Measurements from ENCODE around the gene CSNK2A3. TPM values are rescaled to one million over a fixed set of nuclear protein-coding genes. Genes with fewer than 3 reads are reported as not detected.
A peak's percentile ranks its signal among the peaks of the same experiment; 100 is the strongest.

CSNK2A3 gene
- total RNA-seq, 3 donors from 2014 or later: 1.0 to 2.6 (median 1.3) TPM

- TF ChIP-seq POLR2AphosphoS5 (IDR thresholded peaks at IDR 0.05) (no peak), CTCF (IDR thresholded peaks at IDR 0.05) (no peak), POLR2A (IDR thresholded peaks at IDR 0.05) (no peak)
- DNase-seq (ENCODE audit: low spot score in 2 of 2): no peak
- Histone ChIP-seq H3K27ac (peak overlapping the region; percentile 1 to 78), H3K36me3 (no peaks in the 10 kb centered on the region), H3K9me3 (no peaks in the 10 kb centered on the region), H3K4me3 (no peak overlapping the region), H3K4me1 (no peaks in the 10 kb centered on the region), H3K27me3 (no peaks in the 10 kb centered on the region)
- intact Hi-C loops (cut with DNase I; ENCODE audit: low total_unique reads): no loop called here
Observed at GRCh38 chr11:11397036-11397415, 44.0 kb upstream of the CSNK2A3 start.

DNA sequence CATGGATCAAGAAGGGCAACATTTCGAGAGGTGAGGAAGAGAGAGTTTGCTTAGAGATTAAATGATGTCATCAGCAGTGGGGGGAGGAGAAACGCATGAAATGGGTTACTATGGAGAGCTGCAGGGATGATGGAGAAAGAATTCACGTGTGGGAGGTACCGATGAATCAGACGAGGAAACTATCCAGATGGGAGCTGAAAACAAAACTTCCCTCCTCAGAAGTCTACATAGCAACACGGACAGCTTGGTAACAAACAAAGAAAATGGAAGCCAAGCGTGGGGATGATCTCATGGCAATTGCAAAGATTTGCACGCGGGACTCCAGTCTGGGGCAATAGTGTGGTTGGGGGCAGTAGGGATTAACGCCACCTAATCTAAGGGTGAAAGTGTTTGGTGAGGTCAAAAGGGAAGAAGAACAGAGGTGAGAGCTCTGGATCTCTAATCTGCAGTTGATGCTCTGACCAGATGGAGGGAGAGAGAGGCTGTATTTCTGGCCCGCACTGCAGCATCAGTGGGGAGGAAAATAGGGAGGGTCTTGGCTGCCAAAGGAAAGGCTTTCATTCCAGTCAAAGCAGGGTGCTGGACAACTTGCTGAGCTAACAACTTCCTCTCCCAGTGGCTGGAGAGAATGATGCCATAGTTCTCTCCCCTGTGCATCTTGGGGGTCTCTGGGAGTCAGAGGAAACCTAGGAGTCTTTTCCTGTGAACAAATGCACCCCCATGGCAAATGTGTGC, 43.4 kb upstream of the CSNK2A3 start:
- DNase-seq (ENCODE audit: low spot score in 2 of 2): no peak
- no peaks in the 10 kb centered on the region for H3K27me3 ChIP-seq
- no peak overlapping the region for H3K4me3 ChIP-seq
- no peak for TF ChIP-seq CTCF (IDR thresholded peaks at IDR 0.05)
- no peak for TF ChIP-seq POLR2A (IDR thresholded peaks at IDR 0.05)
- TF ChIP-seq POLR2AphosphoS5 (IDR thresholded peaks at IDR 0.05): no peak
- H3K4me1 ChIP-seq: no peaks in the 10 kb centered on the region
- intact Hi-C loops (cut with DNase I; ENCODE audit: low total_unique reads): no loop called here
- H3K27ac ChIP-seq: peak overlapping the region; percentile 1 to 78
- H3K9me3 ChIP-seq: no peaks in the 10 kb centered on the region
- H3K36me3 ChIP-seq: no peaks in the 10 kb centered on the region

DNA sequence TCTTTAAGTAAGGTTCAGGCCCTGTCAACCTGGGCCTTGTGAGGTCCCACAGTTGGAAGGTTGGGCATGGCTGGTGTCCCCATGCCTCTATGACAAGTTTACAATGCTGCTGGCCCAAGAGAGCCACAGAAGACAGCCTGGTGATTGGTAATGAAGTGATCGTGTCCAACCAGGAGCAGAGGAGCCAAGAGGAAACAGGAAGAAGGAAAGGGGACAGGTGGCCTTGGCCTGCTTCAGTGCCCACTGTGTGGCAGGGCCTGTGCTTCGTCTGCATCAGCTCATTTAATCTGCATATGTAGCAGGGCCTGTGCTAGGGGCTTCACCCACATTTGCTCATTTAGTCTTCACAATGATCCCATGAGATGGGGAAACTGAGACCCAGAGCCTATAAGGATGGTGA, 42.1 kb upstream of the CSNK2A3 start:
- Histone ChIP-seq H3K4me3 (no peak overlapping the region), H3K4me1 (no peaks in the 10 kb centered on the region), H3K36me3 (no peaks in the 10 kb centered on the region), H3K27ac (no peak overlapping the region), H3K27me3 (no peaks in the 10 kb centered on the region), H3K9me3 (no peaks in the 10 kb centered on the region)
- no peak for DNase-seq (ENCODE audit: low spot score in 2 of 2)
- no peak for TF ChIP-seq POLR2AphosphoS5 (IDR thresholded peaks at IDR 0.05)
- TF ChIP-seq CTCF (IDR thresholded peaks at IDR 0.05): no peak
- TF ChIP-seq POLR2A (IDR thresholded peaks at IDR 0.05): no peak
- intact Hi-C loops (cut with DNase I; ENCODE audit: low total_unique reads): no loop called here

- no peaks in the 10 kb centered on the region for H3K9me3 ChIP-seq
- H3K27me3 ChIP-seq: no peaks in the 10 kb centered on the region
- H3K27ac ChIP-seq: no peak overlapping the region
- H3K4me3 ChIP-seq: no peak overlapping the region
- intact Hi-C loops (cut with DNase I; ENCODE audit: low total_unique reads): no loop called here
- no peaks in the 10 kb centered on the region for H3K36me3 ChIP-seq
- TF ChIP-seq CTCF (IDR thresholded peaks at IDR 0.05): no peak
- TF ChIP-seq POLR2A (IDR thresholded peaks at IDR 0.05): no peak
- DNase-seq (ENCODE audit: low spot score in 2 of 2): no peak
- H3K4me1 ChIP-seq: no peaks in the 10 kb centered on the region
Observed at GRCh38 chr11:11394241-11394640, 41.2 kb upstream of the CSNK2A3 start.

DNA sequence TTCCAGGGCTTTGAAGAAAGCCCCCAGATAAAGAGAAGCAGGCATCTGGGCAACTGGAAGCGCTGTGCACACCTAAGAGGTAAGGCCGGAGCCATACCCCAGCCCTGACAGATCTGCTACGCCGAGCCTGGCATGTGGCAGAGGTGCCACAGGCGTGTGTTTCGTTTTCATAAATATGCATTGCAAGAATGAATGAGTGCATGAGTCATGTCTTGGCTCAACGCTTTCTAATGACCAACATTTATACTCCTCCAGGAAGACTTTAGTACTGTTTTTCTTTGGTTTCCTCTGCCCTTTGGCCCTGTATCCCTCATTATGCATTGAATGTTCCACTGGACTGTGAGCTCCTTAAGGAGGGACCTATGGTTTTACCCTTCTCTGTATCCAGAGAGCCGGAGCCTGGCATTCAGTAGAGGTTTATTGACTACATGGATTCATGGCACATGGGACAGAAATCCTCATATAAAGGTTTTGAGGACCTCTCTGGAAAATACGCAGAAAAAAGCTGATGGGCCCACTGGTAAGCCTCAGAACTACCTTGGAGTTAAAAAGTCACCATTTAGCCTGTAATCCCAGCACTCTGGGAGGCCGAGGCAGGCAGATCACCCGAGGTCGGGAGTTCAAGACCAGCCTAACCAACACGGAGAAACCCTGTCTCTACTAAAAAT, 38.9 kb upstream of the CSNK2A3 start:
- TF ChIP-seq POLR2AphosphoS5 (IDR thresholded peaks at IDR 0.05) (no peak), CTCF (IDR thresholded peaks at IDR 0.05) (no peak), POLR2A (IDR thresholded peaks at IDR 0.05) (no peak)
- intact Hi-C loops (cut with DNase I; ENCODE audit: low total_unique reads): no loop called here
- Histone ChIP-seq H3K4me3 (no peak overlapping the region), H3K9me3 (no peaks in the 10 kb centered on the region), H3K27ac (peak overlapping the region in 1 of 2 donors; percentile 15), H3K36me3 (no peaks in the 10 kb centered on the region), H3K4me1 (no peaks in the 10 kb centered on the region), H3K27me3 (no peaks in the 10 kb centered on the region)
- no peak for DNase-seq (ENCODE audit: low spot score in 2 of 2)

Data from breast epithelium (tissue), 4 donors.